Activated CD4-positive, alpha-beta T cell treated with anti-CD3 and anti-CD28 coated beads for 36 hours (primary cell): ENCODE measurements around the gene ARHGAP9. TPM values are rescaled to one million over a fixed set of nuclear protein-coding genes. Genes with fewer than 3 reads are reported as not detected.

Experiments
- ATAC-seq: fragments of 200-7000 bp; cut with Tn5 transposase; one replicate; pipeline ENCODE4 v1.10.0; 2021; ENCODE audit warnings: mild to moderate bottlenecking, moderate library complexity
- CTCF ChIA-PET: fragments of 350-600 bp; sonication (Branson Sonifier 250); formaldehyde crosslinking; loops from one replicate; lab custom pipeline; 2021; ENCODE audit warnings: antibody characterized with exemption; lab: Charles Lee
- POLR2A ChIA-PET: fragments of 350-600 bp; sonication (Branson Sonifier 250); formaldehyde crosslinking; loops from one replicate; lab custom pipeline; 2021; ENCODE audit warnings: antibody characterized with exemption, inconsistent platforms; lab: Charles Lee
- DNase-seq: peaks from one replicate; pipeline ENCODE4 v3.0.0-alpha.2; 2020
- H3K27ac Mint-ChIP-seq: one replicate; pipeline ENCODE4 v1.8.0; 2021; ENCODE audit warnings: mixed read lengths
- H3K27me3 Mint-ChIP-seq: one replicate; pipeline ENCODE4 v1.8.0; 2021; ENCODE audit warnings: mixed read lengths
- H3K36me3 Mint-ChIP-seq: one replicate; pipeline ENCODE4 v1.8.0; 2021; ENCODE audit warnings: low read depth, mixed read lengths
- H3K4me1 Mint-ChIP-seq: one replicate; pipeline ENCODE4 v1.8.0; 2021; ENCODE audit warnings: mixed read lengths
- H3K4me3 Mint-ChIP-seq: one replicate; pipeline ENCODE4 v1.8.0; 2021; ENCODE audit warnings: mild to moderate bottlenecking, moderate library complexity, mixed read lengths
- H3K9me3 Mint-ChIP-seq: one replicate; pipeline ENCODE4 v1.8.0; 2021; ENCODE audit warnings: low read depth, mixed read lengths
- intact Hi-C, 2 experiments: fragments of 100-400 bp; cut with DNase I in 1 of 2; cut with micrococcal nuclease in 1 of 2; formaldehyde crosslinking; loops; one replicate each; pipeline versions ENCODE4 v1.14.2 to v1.15.1; 2022 to 2024; cut with DNase I, micrococcal nuclease
- total RNA-seq, 2 experiments: library from RNA; stranded (reverse); gene quantifications; one replicate each; pipeline ENCODE4 v1.2.3, GENCODE V29; 2021

ARHGAP9 gene
- total RNA-seq, 2 experiments from 2014 or later = 77.7 to 101 TPM

DNA sequence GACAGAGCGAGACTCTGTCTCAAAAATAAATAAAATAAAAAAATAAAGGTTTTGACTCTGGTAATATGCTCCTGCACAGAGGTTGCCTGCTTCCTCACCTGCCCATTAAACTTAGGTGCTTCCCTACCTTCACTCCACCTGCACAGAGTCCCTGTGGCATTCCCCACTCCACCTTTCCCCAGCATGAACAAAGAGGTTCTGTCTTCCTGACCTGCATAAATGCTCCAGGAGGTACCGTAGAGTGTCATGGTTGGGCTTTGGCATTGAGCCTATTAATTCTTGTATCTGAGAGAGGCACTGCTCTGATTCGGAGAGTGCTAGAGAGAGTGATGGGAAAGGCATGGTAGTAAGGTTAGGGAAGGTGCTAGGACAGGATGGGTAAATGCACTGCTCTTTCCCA lies 6.3 kb downstream of the ARHGAP9 start:
- Mint-ChIP-seq H3K27ac (no peak overlapping the region), H3K4me3 (no peak overlapping the region), H3K27me3 (no peaks in the 10 kb centered on the region), H3K4me1 (peaks cover 33% of the 10 kb centered on the region), H3K36me3 (peaks cover 53% of the 10 kb centered on the region), H3K9me3 (no peaks in the 10 kb centered on the region)
- ATAC-seq = no peak
- intact Hi-C loops = no loop called here
- no peak for DNase-seq
- ChIA-PET POLR2A (no interaction called here), CTCF (interaction anchor here (0.5 to 4.6 kb wide), 6 partner anchors 10 to 394 kb away, joined by 3 to 58 read pairs (median 3); partner anchors contain the start of gene GLI1)

- ATAC-seq (no peak), DNase-seq (no peak)
- ChIA-PET POLR2A (interaction anchor here (1.2 kb wide), 1 partner anchor 17 kb away, joined by 4 read pairs; the partner anchor contains the start of gene INHBE), CTCF (interaction anchor here (0.6 to 2.2 kb wide), 4 partner anchors 10 to 92 kb away, joined by 3 to 11 read pairs (median 6); partner anchors contain the start of gene GLI1)
- H3K4me3 Mint-ChIP-seq = no peak overlapping the region
- intact Hi-C loops = no loop called here
- H3K4me1 Mint-ChIP-seq = peaks cover 28% of the 10 kb centered on the region
- H3K9me3 Mint-ChIP-seq = no peaks in the 10 kb centered on the region
- H3K36me3 Mint-ChIP-seq = peaks cover 52% of the 10 kb centered on the region
- no peaks in the 10 kb centered on the region for H3K27me3 Mint-ChIP-seq
- H3K27ac Mint-ChIP-seq = peak overlapping the region; percentile 64
Observed at GRCh38 chr12:57472391-57472790, 7.3 kb downstream of the ARHGAP9 start.

- H3K27ac Mint-ChIP-seq = no peak overlapping the region
- H3K36me3 Mint-ChIP-seq = peaks cover 48% of the 10 kb centered on the region
- POLR2A ChIA-PET = interaction anchor here (1.2 kb wide), 1 partner anchor 16 kb away, joined by 4 read pairs; the partner anchor contains the start of gene INHBE
Observed at GRCh38 chr12:57471661-57472060, 8.0 kb downstream of the ARHGAP9 start.

GRCh38 chr12:57470970-57471656 lies 8.6 kb downstream of the ARHGAP9 start:
- Mint-ChIP-seq H3K9me3 (no peaks in the 10 kb centered on the region), H3K27ac (no peak overlapping the region), H3K4me1 (peaks cover 27% of the 10 kb centered on the region), H3K27me3 (no peaks in the 10 kb centered on the region), H3K36me3 (peaks cover 42% of the 10 kb centered on the region), H3K4me3 (no peak overlapping the region)
- ATAC-seq (no peak), DNase-seq (no peak)
- ChIA-PET CTCF (interaction anchor here (0.5 to 2.2 kb wide), 3 partner anchors 8 to 91 kb away, joined by 4 to 11 read pairs (median 9); partner anchors contain the start of gene GLI1), POLR2A (interaction anchor here (1.2 kb wide), 1 partner anchor 16 kb away, joined by 4 read pairs; the partner anchor contains the start of gene INHBE)
- intact Hi-C loops = no loop called here

More at GRCh38 chr12:57471661-57472060, 8.0 kb downstream of the ARHGAP9 start:
- CTCF ChIA-PET = interaction anchor here (0.5 to 2.2 kb wide), 6 partner anchors 9 to 360 kb away, joined by 3 to 11 read pairs (median 4); partner anchors contain the start of genes GLI1 and STAT6
- DNase-seq (no peak), ATAC-seq (no peak)
- H3K4me3 Mint-ChIP-seq = no peak overlapping the region
- intact Hi-C loops = no loop called here
- H3K27me3 Mint-ChIP-seq = no peaks in the 10 kb centered on the region
- H3K9me3 Mint-ChIP-seq = no peaks in the 10 kb centered on the region
- H3K4me1 Mint-ChIP-seq = peaks cover 28% of the 10 kb centered on the region

- ChIA-PET POLR2A (no interaction called here), CTCF (interaction anchor here (0.6 to 2.2 kb wide), 4 partner anchors 8 to 163 kb away, joined by 3 to 11 read pairs (median 4); no protein-coding TSS in a partner anchor)
- no peaks in the 10 kb centered on the region for H3K9me3 Mint-ChIP-seq
- H3K36me3 Mint-ChIP-seq = peaks cover 38% of the 10 kb centered on the region
- no peaks in the 10 kb centered on the region for H3K27me3 Mint-ChIP-seq
- intact Hi-C loops = no loop called here
- no peak for ATAC-seq
- no peak overlapping the region for H3K4me3 Mint-ChIP-seq
- no peak overlapping the region for H3K27ac Mint-ChIP-seq
- no peak for DNase-seq
- H3K4me1 Mint-ChIP-seq = peaks cover 22% of the 10 kb centered on the region
Observed at GRCh38 chr12:57470286-57470969, 9.2 kb downstream of the ARHGAP9 start.

DNA sequence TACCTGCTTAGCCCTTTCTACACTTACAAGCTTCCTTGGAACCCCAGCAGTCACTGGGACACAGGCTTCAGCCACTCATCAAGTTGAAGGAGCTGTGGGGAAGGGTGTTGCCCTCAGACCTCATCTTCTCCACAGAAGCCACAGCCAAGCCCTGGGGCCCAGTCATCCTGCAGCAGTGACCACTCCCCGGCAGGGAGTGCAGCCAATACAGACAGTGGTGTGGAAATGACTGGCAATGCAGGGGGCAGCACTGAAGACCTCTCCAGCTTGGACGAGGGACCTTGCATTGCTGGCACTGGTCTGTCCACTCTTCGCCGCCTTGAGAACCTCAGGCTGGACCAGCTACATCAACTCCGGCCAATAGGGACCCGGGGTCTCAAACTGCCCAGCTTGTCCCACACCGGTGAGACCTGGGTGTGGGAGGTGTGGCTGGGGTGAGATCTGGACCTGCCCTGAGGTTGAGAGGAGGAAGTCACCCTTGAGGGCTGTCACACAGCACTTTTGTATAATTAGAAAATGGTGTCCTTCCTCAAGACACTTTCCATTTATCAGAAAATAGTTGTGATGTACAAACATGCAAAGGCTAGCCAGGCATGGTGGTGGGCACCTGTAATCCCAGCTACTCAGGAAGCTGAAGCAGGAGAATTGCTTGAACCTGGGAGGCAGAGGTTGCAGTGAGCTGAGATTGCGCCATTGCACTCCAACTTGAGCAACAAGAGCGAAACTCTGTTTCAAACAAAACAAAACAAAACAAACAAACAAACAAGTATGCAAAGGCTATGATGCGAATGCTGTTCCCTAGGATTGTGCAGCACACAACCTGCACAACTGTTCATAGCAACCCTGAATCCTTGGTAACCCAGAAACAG lies 10.1 kb downstream of the ARHGAP9 start:
- intact Hi-C loops = no loop called here
- Mint-ChIP-seq H3K27ac (no peak overlapping the region), H3K27me3 (no peaks in the 10 kb centered on the region), H3K36me3 (peaks cover 32% of the 10 kb centered on the region), H3K4me3 (no peak overlapping the region), H3K4me1 (peaks cover 20% of the 10 kb centered on the region), H3K9me3 (no peaks in the 10 kb centered on the region)
- ATAC-seq (no peak), DNase-seq (no peak)
- CTCF ChIA-PET = interaction anchor here (0.6 to 1.9 kb wide), 4 partner anchors 11 to 162 kb away, joined by 3 to 7 read pairs (median 4); no protein-coding TSS in a partner anchor
- POLR2A ChIA-PET = no interaction called here

DNA sequence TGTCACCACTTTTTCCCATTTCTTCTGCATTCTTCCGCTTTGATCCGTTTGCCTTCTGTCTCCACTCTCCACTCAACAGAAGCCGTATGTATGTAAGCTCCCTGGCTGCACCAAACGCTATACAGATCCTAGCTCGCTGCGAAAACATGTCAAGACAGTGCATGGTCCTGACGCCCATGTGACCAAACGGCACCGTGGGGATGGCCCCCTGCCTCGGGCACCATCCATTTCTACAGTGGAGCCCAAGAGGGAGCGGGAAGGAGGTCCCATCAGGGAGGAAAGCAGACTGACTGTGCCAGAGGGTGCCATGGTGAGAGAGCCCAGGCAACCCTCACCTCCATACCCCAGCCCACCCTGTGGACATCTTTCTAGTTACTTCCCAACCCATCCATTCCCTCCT lies 11.8 kb downstream of the ARHGAP9 start:
- no peak overlapping the region for H3K4me3 Mint-ChIP-seq
- peaks cover 22% of the 10 kb centered on the region for H3K4me1 Mint-ChIP-seq
- peaks cover 20% of the 10 kb centered on the region for H3K36me3 Mint-ChIP-seq
- H3K9me3 Mint-ChIP-seq = no peaks in the 10 kb centered on the region
- no peak overlapping the region for H3K27ac Mint-ChIP-seq
- ATAC-seq = no peak
- intact Hi-C loops = no loop called here
- CTCF ChIA-PET = interaction anchor here (1.9 kb wide), 1 partner anchor 9 kb away, joined by 7 read pairs; no protein-coding TSS in a partner anchor
- DNase-seq = no peak
- POLR2A ChIA-PET = interaction anchor here (0.6 kb wide), 1 partner anchor 394 kb away, joined by 5 read pairs; no protein-coding TSS in a partner anchor
- H3K27me3 Mint-ChIP-seq = no peaks in the 10 kb centered on the region

DNA sequence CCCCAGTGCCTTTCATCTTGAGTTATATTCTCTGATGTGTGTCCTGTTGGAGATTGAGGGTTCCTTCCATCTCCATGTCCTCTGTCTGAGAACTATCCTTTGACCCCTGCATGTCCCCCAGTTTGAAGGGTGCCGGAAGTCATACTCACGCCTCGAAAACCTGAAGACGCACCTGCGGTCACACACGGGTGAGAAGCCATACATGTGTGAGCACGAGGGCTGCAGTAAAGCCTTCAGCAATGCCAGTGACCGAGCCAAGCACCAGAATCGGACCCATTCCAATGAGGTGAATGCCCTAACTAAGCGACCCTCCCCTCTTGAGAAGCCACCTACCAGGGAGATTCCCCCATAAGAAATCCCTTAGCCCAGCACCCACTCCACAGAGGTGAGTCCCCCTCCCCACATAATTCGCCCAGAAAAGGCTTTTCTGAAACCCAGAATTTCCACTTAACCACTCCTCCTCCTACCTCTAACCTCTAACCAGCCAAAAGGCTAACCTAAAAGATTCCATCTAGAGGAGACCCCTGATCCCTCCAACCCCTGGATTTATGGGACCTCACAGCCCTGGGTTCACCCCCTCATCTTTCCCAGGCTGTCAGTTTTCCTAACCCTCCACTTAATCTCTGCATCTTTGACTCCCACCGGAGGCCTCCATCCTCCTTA lies 12.3 kb downstream of the ARHGAP9 start:
- Mint-ChIP-seq H3K4me1 (peaks cover 22% of the 10 kb centered on the region), H3K27me3 (no peaks in the 10 kb centered on the region), H3K27ac (no peak overlapping the region), H3K4me3 (no peak overlapping the region), H3K9me3 (no peaks in the 10 kb centered on the region), H3K36me3 (peaks cover 15% of the 10 kb centered on the region)
- CTCF ChIA-PET = interaction anchor here (1.9 kb wide), 1 partner anchor 8 kb away, joined by 7 read pairs; no protein-coding TSS in a partner anchor
- intact Hi-C loops = no loop called here
- POLR2A ChIA-PET = no interaction called here
- DNase-seq (no peak), ATAC-seq (no peak)

DNA sequence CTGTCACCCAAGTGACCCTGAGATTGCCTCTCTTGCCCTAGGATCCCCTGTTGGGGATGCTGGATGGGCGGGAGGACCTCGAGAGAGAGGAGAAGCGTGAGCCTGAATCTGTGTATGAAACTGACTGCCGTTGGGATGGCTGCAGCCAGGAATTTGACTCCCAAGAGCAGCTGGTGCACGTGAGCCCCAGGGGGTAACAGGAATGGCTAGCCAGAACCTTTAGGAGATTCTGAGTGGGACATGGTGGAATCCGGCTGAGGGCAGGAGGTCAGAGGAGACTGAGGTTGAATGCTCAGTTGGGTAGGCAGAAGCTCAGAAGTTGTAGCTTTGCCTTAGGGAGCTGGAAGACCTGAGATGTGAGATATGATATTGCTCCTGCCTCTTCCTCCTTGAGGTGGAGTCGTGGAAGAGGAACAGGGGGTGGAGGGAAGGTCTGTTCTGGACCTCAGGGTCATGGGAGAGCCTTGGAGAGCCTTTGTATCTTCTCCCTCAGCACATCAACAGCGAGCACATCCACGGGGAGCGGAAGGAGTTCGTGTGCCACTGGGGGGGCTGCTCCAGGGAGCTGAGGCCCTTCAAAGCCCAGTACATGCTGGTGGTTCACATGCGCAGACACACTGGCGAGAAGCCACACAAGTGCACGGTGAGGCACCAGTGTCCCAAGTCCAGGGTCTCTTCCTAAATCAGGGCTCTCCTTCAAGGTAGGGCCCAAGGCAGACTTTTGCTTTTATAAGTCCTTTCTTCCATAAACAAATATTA lies 13.7 kb downstream of the ARHGAP9 start:
- intact Hi-C loops = no loop called here
- peaks cover 11% of the 10 kb centered on the region for H3K36me3 Mint-ChIP-seq
- ChIA-PET CTCF (interaction anchor here (0.6 to 6.8 kb wide), 10 partner anchors 10 to 395 kb away, joined by 3 to 58 read pairs (median 4); partner anchors contain the start of gene INHBE), POLR2A (interaction anchor here (0.6 to 0.7 kb wide), 2 partner anchors 21 to 55 kb away, joined by 3 to 4 read pairs; partner anchors contain the start of gene DDIT3)
- H3K9me3 Mint-ChIP-seq = no peaks in the 10 kb centered on the region
- H3K4me3 Mint-ChIP-seq = no peak overlapping the region
- DNase-seq (no peak), ATAC-seq (no peak)
- peaks cover 30% of the 10 kb centered on the region for H3K4me1 Mint-ChIP-seq
- no peak overlapping the region for H3K27ac Mint-ChIP-seq
- no peaks in the 10 kb centered on the region for H3K27me3 Mint-ChIP-seq
